Motor neuron (in vitro differentiated cells): ENCODE results near the gene HCFC1. TPM values are rescaled to one million over a fixed set of nuclear protein-coding genes. Genes with fewer than 3 reads are reported as not detected.

Experiments
- ATAC-seq, 8 experiments: fragments of 200-7000 bp; cut with Tn5 transposase; replicated peaks in 6 of 8; 2 replicates each; pipeline ENCODE4 v1.8.0; 2021; ENCODE audit warnings: mild to moderate bottlenecking in 8 of 8, moderate library complexity in 8 of 8
- H3K27ac ChIP-seq, 2 donors: fragments of 250-450 bp; sonication (Bioruptor Pico); 2 replicates each; pipeline ENCODE4 v1.9.0; 2021; ENCODE audit warnings: antibody characterized with exemption in 2 of 2, mild to moderate bottlenecking in 2 of 2, moderate library complexity in 1 of 2
- H3K4me1 ChIP-seq, 2 donors: fragments of 250-450 bp; sonication (Bioruptor Pico); replicated peaks in 1 of 2; 2 replicates each; pipeline ENCODE4 v1.6.1; 2021; ENCODE audit warnings: antibody characterized with exemption in 2 of 2, mild to moderate bottlenecking in 2 of 2, moderate library complexity in 1 of 2
- H3K4me3 ChIP-seq, 5 donors: fragments of 250-450 bp; sonication (Bioruptor Pico); 2 replicates each; pipeline ENCODE4 v1.9.0; 2021; ENCODE audit warnings: antibody characterized with exemption in 5 of 5, mild to moderate bottlenecking in 5 of 5, moderate library complexity in 4 of 5
- WGBS, 10 experiments: fragments of 450-650 bp; shearing (Covaris generic); methylation state at CpG; one replicate each; pipeline ENCODE4 v1.0.0; 2022; 5-methylcytosine and 5-hydroxymethylcytosine counted together
- in situ Hi-C, 9 experiments: fragments of 400-800 bp; cut with MboI; loops; one replicate each; pipeline ENCODE4 v1.15.0; 2021; ENCODE audit warnings: low sequenced_read_pairs in 9 of 9, low pct_unique_long_range_greater_than_20kb in 2 of 9; ENCODE audit not compliant: unreplicated experiment in 9 of 9
- total RNA-seq, 8 experiments: library from RNA; unstranded; fragments of 300-600 nt; gene quantifications; 2 replicates each; pipeline versions ENCODE4 v1.2.3 to v1.2.4, GENCODE V29; 2022

The HCFC1 gene
- total RNA-seq, 8 experiments from 2014 or later, result 11.8 to 52.2 (median 21.4) TPM

DNA sequence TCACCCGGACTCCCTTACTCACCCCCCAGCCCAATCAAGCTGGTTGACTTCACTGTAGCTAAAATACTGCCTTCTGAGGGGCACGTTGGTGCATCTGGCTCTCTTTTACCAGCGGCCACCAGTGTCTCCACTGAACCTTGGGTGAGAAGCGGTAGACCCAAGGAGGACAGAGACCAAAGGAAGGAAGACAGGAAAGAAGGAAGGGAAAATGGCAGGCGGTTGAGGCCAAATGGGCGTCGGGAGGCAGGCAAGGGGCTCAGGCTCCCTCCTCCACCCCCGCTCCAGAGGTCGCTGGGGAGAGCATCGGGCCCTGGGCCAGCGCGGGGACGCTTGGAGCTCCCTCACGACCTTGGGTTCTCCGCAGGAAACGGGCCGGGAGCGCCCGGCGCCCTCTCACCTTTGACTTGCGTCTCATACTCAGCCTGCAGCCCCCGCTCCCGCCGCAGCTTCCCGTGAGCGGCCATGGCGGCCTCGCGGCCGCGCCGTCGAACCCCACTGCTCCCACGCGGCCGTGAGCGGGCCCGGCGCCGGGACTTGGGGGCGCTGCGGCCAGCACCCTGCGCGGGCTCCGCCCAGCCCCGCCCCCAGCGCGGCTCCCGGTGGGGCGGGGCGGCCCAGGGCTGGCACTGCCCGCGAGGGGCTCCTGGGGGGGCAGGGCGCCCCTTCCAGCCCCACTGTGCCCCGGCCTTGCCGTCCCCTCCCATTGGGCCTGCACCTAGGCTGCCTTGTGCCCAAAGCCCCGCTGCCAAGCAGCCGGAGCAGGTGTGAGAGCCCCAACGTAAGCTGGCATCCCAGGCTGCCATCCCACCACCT lies 45.7 kb downstream of the HCFC1 start, which contains the start of gene ARHGAP4:
Gene ARHGAP4 (minus strand): TSS at position 526 of the 813 bp plus-strand sequence. CDS start 62 bp downstream, at position 464.
- peaks cover 34 to 37% of the 10 kb centered on the region in 2 donors for H3K4me1 ChIP-seq
- peak within 1 kb of the TSS; percentile 48 to 88 (median 62) for H3K4me3 ChIP-seq
- in situ Hi-C loops, result no loop called here
- peak within 1 kb of the TSS; percentile 98 to 99 for H3K27ac ChIP-seq
- ATAC-seq, result no peak
- WGBS, 10 experiments, result 60% methylated on average over 2 of the region's 59 CpGs; no CpG with 5 or more reads in 9 of the 10 experiments

GRCh38 chrX:153925387-153925738 lies 46.3 kb downstream of the HCFC1 start:
- Histone ChIP-seq H3K4me1 (peaks cover 34 to 40% of the 10 kb centered on the region in 2 donors), H3K4me3 (no peak overlapping the region), H3K27ac (no peak overlapping the region)
- no peak for ATAC-seq
- in situ Hi-C loops, result no loop called here
- 56% methylated on average over 3 of the region's 4 CpGs; no CpG with 5 or more reads in 9 of the 10 experiments for WGBS, 10 experiments

- ATAC-seq, result peak in 3 of 8 experiments; percentile 2 to 4 (median 2)
- in situ Hi-C loops, result no loop called here
- WGBS, 10 experiments, result 0 to 60% (median 42%) methylated on average over 2 to 3 of the region's 14 CpGs; no CpG with 5 or more reads in 7 of the 10 experiments
- H3K27ac ChIP-seq, result no peak overlapping the region
- no peak overlapping the region for H3K4me3 ChIP-seq
- H3K4me1 ChIP-seq, result peaks cover 34 to 40% of the 10 kb centered on the region in 2 donors
These were observed 47.3 kb downstream of the HCFC1 start for GRCh38 chrX:153924149-153924861.

GRCh38 chrX:153922932-153923857 lies 48.4 kb downstream of the HCFC1 start:
- in situ Hi-C loops, result no loop called here
- ATAC-seq, result peak in 2 of 8 experiments; percentile 5 to 52
- Histone ChIP-seq H3K4me1 (peaks cover 30 to 37% of the 10 kb centered on the region in 2 donors), H3K4me3 (no peak overlapping the region), H3K27ac (no peak overlapping the region)
- WGBS, 10 experiments, result 0 to 60% (median 5%) methylated on average over 1 to 4 of the region's 25 CpGs; no CpG with 5 or more reads in 7 of the 10 experiments

DNA sequence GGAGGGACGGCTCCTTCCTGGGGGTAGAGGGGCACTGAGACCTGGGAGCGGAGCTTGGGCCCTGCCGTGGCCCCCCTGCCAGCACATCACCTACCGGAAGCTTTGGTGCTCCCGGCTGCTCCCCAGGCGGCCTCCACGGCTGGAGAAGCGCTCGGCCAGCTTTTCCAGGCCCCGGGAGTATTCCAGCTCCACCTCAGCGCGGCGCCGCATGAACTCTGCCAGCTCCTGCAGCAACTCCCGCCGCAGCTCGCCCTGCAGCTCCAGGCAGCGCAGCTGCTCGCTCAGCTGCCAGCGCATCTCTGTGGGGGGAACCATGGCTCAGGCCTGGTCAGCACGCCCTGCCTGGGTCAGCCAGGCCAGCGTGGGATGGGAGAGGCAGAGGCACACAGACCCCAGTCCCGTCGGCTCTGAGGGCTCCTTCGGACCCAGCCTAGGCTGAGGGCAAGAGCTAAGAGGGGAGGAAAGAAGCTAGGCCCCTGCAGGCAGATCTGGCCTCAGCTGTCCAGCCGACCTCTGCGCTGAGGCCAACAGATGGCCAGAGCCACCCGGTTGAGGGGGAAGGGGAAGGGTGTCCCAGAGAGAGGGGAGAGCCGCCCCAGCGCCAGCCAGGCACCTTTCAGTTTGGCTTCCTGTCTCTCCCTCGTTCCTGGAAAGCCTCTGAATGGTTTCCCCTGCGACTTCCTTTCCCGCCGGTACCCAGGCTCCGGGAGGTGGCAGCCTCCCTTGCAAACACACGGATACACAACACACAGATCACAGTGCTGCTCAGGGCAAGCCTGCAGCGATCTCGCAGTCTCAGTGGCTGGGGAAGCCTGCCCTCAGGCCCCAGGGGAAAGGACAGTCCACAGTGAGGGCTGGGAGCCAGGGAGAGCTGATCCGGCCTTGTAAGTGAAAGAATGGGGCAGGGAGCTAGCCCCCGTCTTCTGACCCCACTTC lies 49.8 kb downstream of the HCFC1 start:
- peak in 6 of 8 experiments; percentile 19 to 53 (median 45) for ATAC-seq
- Histone ChIP-seq H3K4me3 (no peak overlapping the region), H3K4me1 (peaks cover 26 to 31% of the 10 kb centered on the region in 2 donors), H3K27ac (peak overlapping the region; percentile 72 to 73)
- in situ Hi-C loops, result no loop called here
- WGBS, 10 experiments, result 63 to 73% methylated on average over 3 to 6 of the region's 40 CpGs; no CpG with 5 or more reads in 8 of the 10 experiments

DNA sequence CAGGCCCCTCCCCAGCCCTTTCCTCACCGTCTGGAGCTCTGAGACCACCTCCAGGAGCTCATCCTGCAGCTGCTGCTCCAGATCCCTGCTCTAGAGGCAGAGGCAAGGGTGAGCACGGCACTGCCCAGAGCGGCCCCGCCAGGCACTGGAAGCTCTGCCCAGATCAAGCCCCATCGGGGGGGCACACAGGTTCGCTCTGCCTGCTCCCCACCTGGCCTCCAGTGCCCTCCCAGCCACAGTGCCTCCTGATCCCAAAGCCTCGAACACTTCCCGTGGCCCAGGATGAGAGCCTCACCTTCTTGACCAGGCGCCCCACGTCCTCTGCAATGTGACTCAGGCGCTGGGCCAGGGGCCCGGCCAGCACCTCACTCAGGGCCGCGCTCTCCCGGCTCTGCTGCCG lies 50.5 kb downstream of the HCFC1 start:
- WGBS, 10 experiments, result 68% methylated on average over 5 of the region's 16 CpGs; no CpG with 5 or more reads in 9 of the 10 experiments
- ATAC-seq, result peak in 2 of 8 experiments; percentile 2 to 13
- Histone ChIP-seq H3K4me3 (no peak overlapping the region), H3K4me1 (peaks cover 19 to 24% of the 10 kb centered on the region in 2 donors), H3K27ac (peak overlapping the region; percentile 72 to 73)
- in situ Hi-C loops, result no loop called here

DNA sequence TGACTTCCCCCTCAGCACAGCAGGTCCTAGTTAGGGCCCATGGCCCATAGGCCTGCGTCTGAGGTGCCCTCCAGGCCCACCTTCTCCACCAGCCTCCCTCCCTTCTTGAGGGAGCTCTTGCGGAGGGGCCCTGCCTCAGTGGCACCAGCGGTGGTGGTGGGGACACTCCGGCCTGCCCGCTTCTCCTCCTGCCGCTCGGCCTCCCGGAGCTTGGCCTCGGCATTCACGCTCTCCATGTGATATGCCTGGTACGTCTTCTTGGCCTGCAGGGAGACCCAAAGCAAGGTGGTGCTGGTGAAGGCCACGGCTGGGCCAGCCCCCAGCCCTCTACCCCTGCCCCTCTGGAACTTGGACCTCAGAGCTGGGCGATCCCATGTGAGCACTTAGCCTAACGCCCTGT lies 51.1 kb downstream of the HCFC1 start:
- no peak overlapping the region for H3K4me3 ChIP-seq
- WGBS, 10 experiments, result no CpG with 5 or more reads among the region's 14 CpGs
- in situ Hi-C loops, result no loop called here
- H3K27ac ChIP-seq, result no peak overlapping the region
- peaks cover 17 to 20% of the 10 kb centered on the region in 2 donors for H3K4me1 ChIP-seq
- no peak for ATAC-seq

DNA sequence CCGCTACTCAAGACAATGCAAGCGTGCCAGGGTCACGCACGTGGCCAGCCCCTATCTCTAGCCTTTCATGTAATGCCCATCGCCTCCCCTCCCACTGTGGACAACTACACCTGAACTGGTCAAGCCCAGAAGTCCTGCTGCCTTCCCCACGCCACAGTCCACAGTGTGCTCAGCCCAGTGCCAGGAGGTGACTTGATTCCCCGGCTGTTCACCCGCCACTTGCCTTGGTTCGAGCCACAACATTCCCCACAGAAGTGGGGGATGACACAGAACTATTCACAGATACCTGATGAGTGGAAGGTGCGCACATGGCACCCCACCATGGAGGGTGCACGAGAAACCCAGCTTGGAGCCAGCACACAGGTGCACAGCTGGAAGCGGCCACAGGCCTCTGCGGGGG lies 52.3 kb downstream of the HCFC1 start:
- Histone ChIP-seq H3K27ac (no peak overlapping the region), H3K4me3 (no peak overlapping the region), H3K4me1 (peaks cover 12 to 20% of the 10 kb centered on the region in 2 donors)
- in situ Hi-C loops, result no loop called here
- WGBS, 10 experiments, result 69% methylated on average over 6 of the region's 13 CpGs; no CpG with 5 or more reads in 9 of the 10 experiments
- no peak for ATAC-seq

- Histone ChIP-seq H3K4me1 (peaks cover 11 to 20% of the 10 kb centered on the region in 2 donors), H3K4me3 (no peak overlapping the region), H3K27ac (no peak overlapping the region)
- no peak for ATAC-seq
- in situ Hi-C loops, result no loop called here
- 70 to 100% (median 90%) methylated on average over 1 to 4 of the region's 6 CpGs; no CpG with 5 or more reads in 6 of the 10 experiments for WGBS, 10 experiments
These were observed 53.7 kb downstream of the HCFC1 start for GRCh38 chrX:153917869-153918268.

- in situ Hi-C loops, result no loop called here
- Histone ChIP-seq H3K4me1 (peaks cover 9 to 14% of the 10 kb centered on the region in 2 donors), H3K27ac (no peak overlapping the region), H3K4me3 (no peak overlapping the region)
- WGBS, 10 experiments, result 60% methylated on average over 1 of the region's 17 CpGs; no CpG with 5 or more reads in 9 of the 10 experiments
- ATAC-seq, result no peak
These were observed 57.9 kb downstream of the HCFC1 start for GRCh38 chrX:153913701-153914100.

GRCh38 chrX:153913211-153913610 lies 58.4 kb downstream of the HCFC1 start:
- Histone ChIP-seq H3K4me3 (no peak overlapping the region), H3K27ac (no peak overlapping the region), H3K4me1 (peaks cover 9 to 15% of the 10 kb centered on the region in 2 donors)
- in situ Hi-C loops, result no loop called here
- no CpG with 5 or more reads among the region's 17 CpGs for WGBS, 10 experiments
- ATAC-seq, result peak in 1 of 8 experiments; percentile 8
